HEK293 (cell line): ENCODE data around the gene MAN1B1.

Source experiments
- HOXD13 ChIP-seq: sonication (generic); formaldehyde crosslinking; IDR thresholded peaks from 2 replicates; pipeline ENCODE4 v1.8.0; 2022; ENCODE audit warnings: missing genetic modification reagents, borderline replicate concordance
- REPIN1 ChIP-seq: fragments of 450-650 bp; formaldehyde crosslinking; IDR thresholded peaks from 2 replicates; pipeline ENCODE4 v1.5.1; 2017; ENCODE audit warnings: missing biosample characterization, missing genetic modification characterization, low read depth
- REST ChIP-seq: fragments of 450-650 bp; formaldehyde crosslinking; IDR thresholded peaks from 2 replicates; pipeline ENCODE4 v1.5.1; 2016; ENCODE audit warnings: missing biosample characterization, missing genetic modification characterization
- SP2 ChIP-seq: fragments of 450-650 bp; formaldehyde crosslinking; IDR thresholded peaks from 2 replicates; pipeline ENCODE4 v1.5.1; 2016; ENCODE audit warnings: missing biosample characterization, missing genetic modification characterization
- TRIM28 ChIP-seq: IDR thresholded peaks from 2 replicates; pipeline ENCODE4 v1.6.1; 2011; ENCODE audit warnings: low read length, control low read depth, borderline replicate concordance
- ZBTB17 ChIP-seq: fragments of 450-650 bp; formaldehyde crosslinking; IDR thresholded peaks from 2 replicates; pipeline ENCODE4 v1.5.1; 2016; ENCODE audit warnings: missing biosample characterization, missing genetic modification characterization
- ZBTB6 ChIP-seq: fragments of 450-650 bp; formaldehyde crosslinking; IDR thresholded peaks from 2 replicates; pipeline ENCODE4 v1.5.1; 2017; ENCODE audit warnings: missing biosample characterization, missing genetic modification characterization
- ZBTB7A ChIP-seq: fragments of 450-650 bp; formaldehyde crosslinking; IDR thresholded peaks from 2 replicates; pipeline ENCODE4 v1.5.1; 2016; ENCODE audit warnings: low read depth, missing biosample characterization, missing genetic modification characterization
- ZNF155 ChIP-seq: fragments of 450-650 bp; formaldehyde crosslinking; IDR thresholded peaks from 2 replicates; pipeline ENCODE4 v1.5.1; 2016; ENCODE audit warnings: missing biosample characterization, missing genetic modification characterization
- ZNF292 ChIP-seq: fragments of 450-650 bp; formaldehyde crosslinking; IDR thresholded peaks from 2 replicates; pipeline ENCODE4 v1.5.1; 2016; ENCODE audit warnings: low read depth, missing biosample characterization, missing genetic modification characterization, borderline replicate concordance
- ZNF335 ChIP-seq: fragments of 450-650 bp; formaldehyde crosslinking; conservative IDR thresholded peaks from 2 replicates; pipeline ENCODE4 v1.5.1; 2016; ENCODE audit warnings: missing biosample characterization, missing genetic modification characterization
- ZNF362 ChIP-seq: fragments of 450-650 bp; formaldehyde crosslinking; IDR thresholded peaks from 2 replicates; pipeline ENCODE4 v1.5.1; 2016; ENCODE audit warnings: missing biosample characterization, missing genetic modification characterization
- ZNF37A ChIP-seq: fragments of 450-650 bp; IDR thresholded peaks from 2 replicates; pipeline ENCODE4 v1.5.1; 2018; ENCODE audit warnings: missing biosample characterization, missing genetic modification characterization
- ZNF404 ChIP-seq: fragments of 450-650 bp; formaldehyde crosslinking; IDR thresholded peaks from 2 replicates; pipeline ENCODE4 v1.5.1; 2017; ENCODE audit warnings: missing biosample characterization, missing genetic modification characterization
- ZNF513 ChIP-seq: fragments of 450-650 bp; IDR thresholded peaks from 2 replicates; pipeline ENCODE4 v1.5.1; 2018; ENCODE audit warnings: missing biosample characterization, missing genetic modification characterization
- ZNF530 ChIP-seq: fragments of 450-650 bp; formaldehyde crosslinking; IDR thresholded peaks from 2 replicates; pipeline ENCODE4 v1.5.1; 2016; ENCODE audit warnings: low read depth, missing biosample characterization, missing genetic modification characterization
- ZNF585B ChIP-seq: fragments of 450-650 bp; formaldehyde crosslinking; IDR thresholded peaks from 2 replicates; pipeline ENCODE4 v1.5.1; 2016; ENCODE audit warnings: missing biosample characterization, missing genetic modification characterization
- ZNF610 ChIP-seq: fragments of 450-650 bp; formaldehyde crosslinking; IDR thresholded peaks from 2 replicates; pipeline ENCODE4 v1.5.1; 2016; ENCODE audit warnings: missing biosample characterization, missing genetic modification characterization, borderline replicate concordance
- ZNF621 ChIP-seq: fragments of 450-650 bp; formaldehyde crosslinking; IDR thresholded peaks from 2 replicates; pipeline ENCODE4 v1.5.1; 2017; ENCODE audit warnings: missing biosample characterization, missing genetic modification characterization
- ZNF624 ChIP-seq: fragments of 450-650 bp; formaldehyde crosslinking; IDR thresholded peaks from 2 replicates; pipeline ENCODE4 v1.5.1; 2017; ENCODE audit warnings: missing biosample characterization, missing genetic modification characterization
- ZNF660 ChIP-seq: fragments of 450-650 bp; IDR thresholded peaks from 2 replicates; pipeline ENCODE4 v1.5.1; 2018; ENCODE audit warnings: missing biosample characterization, mild to moderate bottlenecking, missing genetic modification characterization
- ZNF670 ChIP-seq: fragments of 450-650 bp; formaldehyde crosslinking; IDR thresholded peaks from 2 replicates; pipeline ENCODE4 v1.5.1; 2016; ENCODE audit warnings: missing biosample characterization, missing genetic modification characterization, low read depth
- ZXDB ChIP-seq: fragments of 450-650 bp; formaldehyde crosslinking; IDR thresholded peaks from 2 replicates; pipeline ENCODE4 v1.5.1; 2016; ENCODE audit warnings: missing biosample characterization, missing genetic modification characterization
- TF ChIP-seq, protein P1 (sequence below): fragments of 450-650 bp; formaldehyde crosslinking; conservative IDR thresholded peaks from 2 replicates; pipeline ENCODE4 v1.5.1; 2016; ENCODE audit warnings: low read depth, missing biosample characterization, missing genetic modification characterization
- TF ChIP-seq, protein P2 (sequence below): fragments of 450-650 bp; formaldehyde crosslinking; IDR thresholded peaks from 2 replicates; pipeline ENCODE4 v1.5.1; 2016; ENCODE audit warnings: missing biosample characterization, missing genetic modification characterization

MAN1B1 gene

DNA sequence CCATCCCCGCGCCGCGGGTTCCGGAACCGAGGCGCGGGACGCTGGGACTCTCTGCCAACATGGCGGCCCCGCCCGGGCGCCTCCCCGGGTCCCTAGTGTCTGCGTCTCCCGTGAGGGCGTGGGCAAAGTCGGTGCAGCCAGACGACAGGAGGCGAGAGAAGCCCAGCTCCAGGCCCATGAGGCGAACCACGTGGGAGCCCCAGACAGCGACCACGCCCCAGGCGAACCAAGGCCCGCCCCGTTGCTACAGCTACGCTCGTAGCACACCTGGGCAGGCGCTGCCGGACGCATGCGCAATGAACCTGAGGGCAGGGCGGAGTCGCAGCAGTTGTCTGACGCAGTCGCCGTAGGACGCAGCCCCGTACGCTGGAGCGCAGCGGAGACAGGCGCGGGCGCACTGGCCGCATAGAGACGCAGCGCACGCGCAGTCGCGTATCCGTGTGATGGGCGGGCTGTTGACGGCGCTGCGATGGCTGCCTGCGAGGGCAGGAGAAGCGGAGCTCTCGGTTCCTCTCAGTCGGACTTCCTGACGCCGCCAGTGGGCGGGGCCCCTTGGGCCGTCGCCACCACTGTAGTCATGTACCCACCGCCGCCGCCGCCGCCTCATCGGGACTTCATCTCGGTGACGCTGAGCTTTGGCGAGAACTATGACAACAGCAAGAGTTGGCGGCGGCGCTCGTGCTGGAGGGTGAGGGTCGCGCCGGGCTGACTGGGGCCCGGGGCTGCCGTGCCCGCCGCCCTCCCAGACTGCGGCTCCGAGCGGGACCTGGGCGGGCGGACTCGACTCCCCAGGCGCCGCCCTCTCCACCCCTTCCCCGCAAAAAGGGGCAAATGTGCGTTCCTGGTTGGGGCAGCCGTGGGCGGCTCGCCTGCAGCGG lies at the start of gene MAN1B1 (continued):
- TF ChIP-seq REST (tag by site-specific recombination) (0 out of 2 replicates have a peak, but pooled peaks have one; percentile 23), SP2 (tag by site-specific recombination) (peak; percentile 93), ZBTB17 (peak; percentile 86), ZNF670 (tag by site-specific recombination) (no peak), ZNF530 (tag by site-specific recombination) (no peak), ZNF404 (no peak), ZBTB6 (tag by site-specific recombination) (peak; percentile 94), ZXDB (no peak), ZNF362 (tag by site-specific recombination) (no peak), ZNF155 (tag by site-specific recombination) (no peak), HOXD13 (CRISPR knock-in tag) (no peak), ZNF585B (no peak), REPIN1 (tag by site-specific recombination) (no peak), ZBTB7A (no peak), ZNF660 (tag by site-specific recombination) (peak; percentile 62), TRIM28 (no peak; the same call in 1 of the 2 replicates), ZNF513 (no peak), ZNF621 (tag by site-specific recombination) (no peak), ZNF37A (no peak), ZNF292 (tag by site-specific recombination) (no peak), ZNF624 (tag by site-specific recombination) (no peak), ZNF335 (tag by site-specific recombination) (peak; percentile 79), ZNF610 (tag by site-specific recombination) (0 out of 2 replicates have a peak, but pooled peaks have one; percentile 49)
- TF ChIP-seq, protein P1, sequence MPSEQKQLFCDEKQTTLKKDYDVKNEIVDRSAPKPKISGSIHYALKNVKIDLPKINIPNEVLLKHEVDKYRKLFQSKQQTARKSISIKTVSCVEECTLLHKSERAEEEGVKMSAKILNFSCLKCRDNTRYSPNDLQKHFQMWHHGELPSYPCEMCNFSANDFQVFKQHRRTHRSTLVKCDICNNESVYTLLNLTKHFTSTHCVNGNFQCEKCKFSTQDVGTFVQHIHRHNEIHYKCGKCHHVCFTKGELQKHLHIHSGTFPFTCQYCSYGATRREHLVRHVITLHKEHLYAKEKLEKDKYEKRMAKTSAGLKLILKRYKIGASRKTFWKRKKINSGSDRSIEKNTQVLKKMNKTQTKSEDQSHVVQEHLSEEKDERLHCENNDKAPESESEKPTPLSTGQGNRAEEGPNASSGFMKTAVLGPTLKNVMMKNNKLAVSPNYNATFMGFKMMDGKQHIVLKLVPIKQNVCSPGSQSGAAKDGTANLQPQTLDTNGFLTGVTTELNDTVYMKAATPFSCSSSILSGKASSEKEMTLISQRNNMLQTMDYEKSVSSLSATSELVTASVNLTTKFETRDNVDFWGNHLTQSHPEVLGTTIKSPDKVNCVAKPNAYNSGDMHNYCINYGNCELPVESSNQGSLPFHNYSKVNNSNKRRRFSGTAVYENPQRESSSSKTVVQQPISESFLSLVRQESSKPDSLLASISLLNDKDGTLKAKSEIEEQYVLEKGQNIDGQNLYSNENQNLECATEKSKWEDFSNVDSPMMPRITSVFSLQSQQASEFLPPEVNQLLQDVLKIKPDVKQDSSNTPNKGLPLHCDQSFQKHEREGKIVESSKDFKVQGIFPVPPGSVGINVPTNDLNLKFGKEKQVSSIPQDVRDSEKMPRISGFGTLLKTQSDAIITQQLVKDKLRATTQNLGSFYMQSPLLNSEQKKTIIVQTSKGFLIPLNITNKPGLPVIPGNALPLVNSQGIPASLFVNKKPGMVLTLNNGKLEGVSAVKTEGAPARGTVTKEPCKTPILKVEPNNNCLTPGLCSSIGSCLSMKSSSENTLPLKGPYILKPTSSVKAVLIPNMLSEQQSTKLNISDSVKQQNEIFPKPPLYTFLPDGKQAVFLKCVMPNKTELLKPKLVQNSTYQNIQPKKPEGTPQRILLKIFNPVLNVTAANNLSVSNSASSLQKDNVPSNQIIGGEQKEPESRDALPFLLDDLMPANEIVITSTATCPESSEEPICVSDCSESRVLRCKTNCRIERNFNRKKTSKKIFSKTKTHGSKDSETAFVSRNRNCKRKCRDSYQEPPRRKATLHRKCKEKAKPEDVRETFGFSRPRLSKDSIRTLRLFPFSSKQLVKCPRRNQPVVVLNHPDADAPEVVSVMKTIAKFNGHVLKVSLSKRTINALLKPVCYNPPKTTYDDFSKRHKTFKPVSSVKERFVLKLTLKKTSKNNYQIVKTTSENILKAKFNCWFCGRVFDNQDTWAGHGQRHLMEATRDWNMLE (tag by site-specific recombination), result no peak
- TF ChIP-seq, protein P2, sequence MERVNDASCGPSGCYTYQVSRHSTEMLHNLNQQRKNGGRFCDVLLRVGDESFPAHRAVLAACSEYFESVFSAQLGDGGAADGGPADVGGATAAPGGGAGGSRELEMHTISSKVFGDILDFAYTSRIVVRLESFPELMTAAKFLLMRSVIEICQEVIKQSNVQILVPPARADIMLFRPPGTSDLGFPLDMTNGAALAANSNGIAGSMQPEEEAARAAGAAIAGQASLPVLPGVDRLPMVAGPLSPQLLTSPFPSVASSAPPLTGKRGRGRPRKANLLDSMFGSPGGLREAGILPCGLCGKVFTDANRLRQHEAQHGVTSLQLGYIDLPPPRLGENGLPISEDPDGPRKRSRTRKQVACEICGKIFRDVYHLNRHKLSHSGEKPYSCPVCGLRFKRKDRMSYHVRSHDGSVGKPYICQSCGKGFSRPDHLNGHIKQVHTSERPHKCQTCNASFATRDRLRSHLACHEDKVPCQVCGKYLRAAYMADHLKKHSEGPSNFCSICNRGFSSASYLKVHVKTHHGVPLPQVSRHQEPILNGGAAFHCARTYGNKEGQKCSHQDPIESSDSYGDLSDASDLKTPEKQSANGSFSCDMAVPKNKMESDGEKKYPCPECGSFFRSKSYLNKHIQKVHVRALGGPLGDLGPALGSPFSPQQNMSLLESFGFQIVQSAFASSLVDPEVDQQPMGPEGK (tag by site-specific recombination), result peak; percentile 52
